HepG2 (cell line): ENCODE data around the gene ZNF653. TPM values are rescaled to one million over a fixed set of nuclear protein-coding genes. Genes with fewer than 3 reads are reported as not detected.

Experiments used
- ADNP ChIP-seq: sonication (generic); formaldehyde crosslinking; IDR thresholded peaks from 2 replicates; pipeline ENCODE4 v1.4.0; 2020; ENCODE audit warnings: missing genetic modification reagents
- DZIP1 ChIP-seq: sonication (generic); formaldehyde crosslinking; IDR thresholded peaks from 2 replicates; pipeline ENCODE4 v1.5.0; 2020; ENCODE audit warnings: mild to moderate bottlenecking, missing genetic modification reagents
- EEA1 ChIP-seq: sonication (generic); formaldehyde crosslinking; IDR thresholded peaks from 2 replicates; pipeline ENCODE4 v1.5.1; 2020; ENCODE audit warnings: mild to moderate bottlenecking, missing genetic modification reagents, borderline replicate concordance
- ELF4 ChIP-seq: sonication (generic); formaldehyde crosslinking; IDR thresholded peaks from 2 replicates; pipeline ENCODE4 v1.5.0; 2020; ENCODE audit warnings: missing genetic modification reagents, mild to moderate bottlenecking, moderate library complexity, borderline replicate concordance
- FOSL1 ChIP-seq: sonication (generic); formaldehyde crosslinking; IDR thresholded peaks from 2 replicates; pipeline ENCODE4 v1.9.0; 2021; ENCODE audit warnings: missing genetic modification reagents, borderline replicate concordance
- FOXM1 ChIP-seq: sonication (generic); formaldehyde crosslinking; IDR thresholded peaks from 2 replicates; pipeline ENCODE4 v1.5.0; 2020; ENCODE audit warnings: missing genetic modification reagents
- GRHL1 ChIP-seq: sonication (generic); formaldehyde crosslinking; conservative IDR thresholded peaks from 2 replicates; pipeline ENCODE4 v1.8.0; 2022; ENCODE audit warnings: missing genetic modification reagents
- NAIF1 ChIP-seq: sonication (generic); formaldehyde crosslinking; IDR thresholded peaks from 2 replicates; pipeline ENCODE4 v1.5.0; 2020; ENCODE audit warnings: mild to moderate bottlenecking, missing genetic modification reagents, borderline replicate concordance
- POLR2A ChIP-seq, 2 experiments: IDR thresholded peaks; 2 replicates each; pipeline ENCODE4 v1.6.1; 2011; ENCODE audit warnings: low read depth in 2 of 2, low read length in 2 of 2, mild to moderate bottlenecking in 1 of 2, moderate library complexity in 1 of 2; ENCODE audit not compliant: insufficient read depth in 1 of 2
- SIX4 ChIP-seq: sonication (generic); formaldehyde crosslinking; IDR thresholded peaks from 2 replicates; pipeline ENCODE4 v1.4.0; 2020; ENCODE audit warnings: missing genetic modification reagents
- SMARCE1 ChIP-seq: fragments of 450-650 bp; IDR thresholded peaks from 2 replicates; pipeline ENCODE4 v1.6.1; 2017; ENCODE audit warnings: borderline replicate concordance
- ZFP82 ChIP-seq: sonication (generic); formaldehyde crosslinking; IDR thresholded peaks from 2 replicates; pipeline ENCODE4 v1.5.1; 2020; ENCODE audit warnings: mild to moderate bottlenecking, missing genetic modification reagents, borderline replicate concordance
- ZNF260 ChIP-seq: sonication (generic); formaldehyde crosslinking; IDR thresholded peaks from 2 replicates; pipeline ENCODE4 v1.4.0; 2020; ENCODE audit warnings: missing genetic modification reagents, low read depth, mild to moderate bottlenecking, borderline replicate concordance
- ZNF570 ChIP-seq: sonication (generic); formaldehyde crosslinking; IDR thresholded peaks from 2 replicates; pipeline ENCODE4 v1.4.0; 2020; ENCODE audit warnings: mild to moderate bottlenecking, missing genetic modification reagents, borderline replicate concordance
- ZNF749 ChIP-seq: sonication (generic); formaldehyde crosslinking; IDR thresholded peaks from 2 replicates; pipeline ENCODE4 v1.8.0; 2022; ENCODE audit warnings: mild to moderate bottlenecking, missing genetic modification reagents, moderate library complexity, borderline replicate concordance
- ZNF839 ChIP-seq: sonication (generic); formaldehyde crosslinking; IDR thresholded peaks from 2 replicates; pipeline ENCODE4 v1.4.0; 2020; ENCODE audit warnings: missing genetic modification reagents, mild to moderate bottlenecking, borderline replicate concordance
- polyA plus RNA-seq, 8 experiments: library from polyadenylated mRNA; depleted of rRNA in 3 of 8; stranded (reverse) in 7 of 8; unstranded in 1 of 8; fragments of >200 nt; fragmentation: Illumina TruSeq in 4 of 8; extraction: Trizol in 4 of 8; gene quantifications; 2 replicates each; pipeline versions ENCODE4 v1.2.1 to v1.2.3, GENCODE V29; 2011 to 2016; ENCODE audit warnings: low read depth in 4 of 8, missing spikeins in 1 of 8, mixed read lengths in 1 of 8; ENCODE audit not compliant: insufficient read depth in 1 of 8
- total RNA-seq, 5 experiments: library from RNA; depleted of rRNA; stranded (reverse); fragments of >200 nt; fragmentation: Illumina TruSeq; extraction: Trizol; gene quantifications; 2 replicates each; pipeline ENCODE4 v1.2.3, GENCODE V29; 2016; ENCODE audit warnings: low read depth in 1 of 5
- TF ChIP-seq, protein P1 (sequence below): IDR thresholded peaks from 2 replicates; pipeline ENCODE4 v1.6.1; 2018; ENCODE audit warnings: missing genetic modification reagents
- TF ChIP-seq, protein P2 (sequence below): sonication (generic); formaldehyde crosslinking; IDR thresholded peaks from 2 replicates; pipeline ENCODE4 v1.4.0; 2020; ENCODE audit warnings: mild to moderate bottlenecking, missing genetic modification reagents
- TF ChIP-seq, protein P3 (sequence below): sonication (generic); formaldehyde crosslinking; IDR thresholded peaks from 2 replicates; pipeline ENCODE4 v1.4.0; 2020; ENCODE audit warnings: missing genetic modification reagents

ZNF653 gene
- total and polyA plus RNA-seq, 2 of the 13 experiments (the other 11 are each of a cell fraction or from before 2014, with no cell fraction given) = 4.7 to 7.1 TPM

DNA sequence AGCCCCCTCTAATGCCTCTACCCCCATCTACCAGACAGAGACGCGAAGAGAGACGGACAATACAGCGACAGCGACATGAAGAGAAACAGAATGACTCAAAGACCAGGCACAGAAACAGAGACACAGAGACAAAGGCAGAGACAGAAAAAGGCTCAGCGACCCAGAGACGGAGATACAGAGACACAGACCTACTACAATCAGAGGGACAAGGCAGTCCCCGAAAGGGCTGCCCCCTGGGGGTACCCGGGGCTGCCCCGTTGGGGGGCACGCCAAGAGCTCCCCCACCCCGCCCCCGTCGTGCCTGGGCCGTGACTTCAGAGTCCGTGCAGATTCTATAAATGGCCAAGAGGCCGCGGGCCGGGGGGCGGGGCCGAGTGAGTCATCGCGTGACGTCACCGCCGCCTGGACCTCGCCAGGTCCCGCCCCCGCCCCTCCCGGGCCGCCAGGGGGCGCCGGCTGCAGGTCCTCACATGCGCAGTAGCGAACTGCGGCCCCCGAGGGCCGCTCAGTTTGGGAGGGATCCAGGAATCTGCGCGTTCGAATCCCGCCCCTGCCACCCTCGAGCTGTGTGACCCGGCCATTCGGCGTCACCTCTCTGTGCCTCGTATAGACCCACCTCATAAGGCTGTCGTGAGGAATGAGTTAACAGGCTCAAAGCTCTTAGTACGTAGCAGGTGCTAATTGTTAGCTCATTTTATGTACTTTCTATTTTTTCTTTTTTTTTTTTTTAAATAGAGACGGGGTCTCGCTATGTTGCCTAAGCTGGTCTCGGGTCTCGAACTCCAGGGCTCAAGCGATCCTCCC, 30.4 kb upstream of the ZNF653 start (continued):
- TF ChIP-seq GRHL1 (CRISPR knock-in tag) (no peak), FOXM1 (CRISPR knock-in tag) (no peak), ZNF839 (no peak), ZNF570 (CRISPR knock-in tag) (no peak), DZIP1 (CRISPR knock-in tag) (no peak), ZFP82 (CRISPR knock-in tag) (0 out of 2 replicates have a peak, but pooled peaks have one; percentile 57), FOSL1 (peak; percentile 76; the same call in 1 of the 2 replicates), NAIF1 (no peak), SMARCE1 (no peak), POLR2A (IDR thresholded peaks at IDR 0.05; ENCODE audit: insufficient read depth in 1 of 2, low read depth in 2 of 2, low read length in 2 of 2) (no peak), ZNF260 (CRISPR knock-in tag) (no peak), ELF4 (CRISPR knock-in tag) (no peak), ADNP (peak; percentile 93), EEA1 (CRISPR knock-in tag) (no peak), ZNF749 (CRISPR knock-in tag) (no peak), SIX4 (CRISPR knock-in tag) (no peak)
- TF ChIP-seq, protein P1, sequence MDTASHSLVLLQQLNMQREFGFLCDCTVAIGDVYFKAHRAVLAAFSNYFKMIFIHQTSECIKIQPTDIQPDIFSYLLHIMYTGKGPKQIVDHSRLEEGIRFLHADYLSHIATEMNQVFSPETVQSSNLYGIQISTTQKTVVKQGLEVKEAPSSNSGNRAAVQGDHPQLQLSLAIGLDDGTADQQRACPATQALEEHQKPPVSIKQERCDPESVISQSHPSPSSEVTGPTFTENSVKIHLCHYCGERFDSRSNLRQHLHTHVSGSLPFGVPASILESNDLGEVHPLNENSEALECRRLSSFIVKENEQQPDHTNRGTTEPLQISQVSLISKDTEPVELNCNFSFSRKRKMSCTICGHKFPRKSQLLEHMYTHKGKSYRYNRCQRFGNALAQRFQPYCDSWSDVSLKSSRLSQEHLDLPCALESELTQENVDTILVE (CRISPR knock-in tag) = no peak
- TF ChIP-seq, protein P2, sequence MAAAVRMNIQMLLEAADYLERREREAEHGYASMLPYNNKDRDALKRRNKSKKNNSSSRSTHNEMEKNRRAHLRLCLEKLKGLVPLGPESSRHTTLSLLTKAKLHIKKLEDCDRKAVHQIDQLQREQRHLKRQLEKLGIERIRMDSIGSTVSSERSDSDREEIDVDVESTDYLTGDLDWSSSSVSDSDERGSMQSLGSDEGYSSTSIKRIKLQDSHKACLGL (CRISPR knock-in tag) = no peak
- TF ChIP-seq, protein P3, sequence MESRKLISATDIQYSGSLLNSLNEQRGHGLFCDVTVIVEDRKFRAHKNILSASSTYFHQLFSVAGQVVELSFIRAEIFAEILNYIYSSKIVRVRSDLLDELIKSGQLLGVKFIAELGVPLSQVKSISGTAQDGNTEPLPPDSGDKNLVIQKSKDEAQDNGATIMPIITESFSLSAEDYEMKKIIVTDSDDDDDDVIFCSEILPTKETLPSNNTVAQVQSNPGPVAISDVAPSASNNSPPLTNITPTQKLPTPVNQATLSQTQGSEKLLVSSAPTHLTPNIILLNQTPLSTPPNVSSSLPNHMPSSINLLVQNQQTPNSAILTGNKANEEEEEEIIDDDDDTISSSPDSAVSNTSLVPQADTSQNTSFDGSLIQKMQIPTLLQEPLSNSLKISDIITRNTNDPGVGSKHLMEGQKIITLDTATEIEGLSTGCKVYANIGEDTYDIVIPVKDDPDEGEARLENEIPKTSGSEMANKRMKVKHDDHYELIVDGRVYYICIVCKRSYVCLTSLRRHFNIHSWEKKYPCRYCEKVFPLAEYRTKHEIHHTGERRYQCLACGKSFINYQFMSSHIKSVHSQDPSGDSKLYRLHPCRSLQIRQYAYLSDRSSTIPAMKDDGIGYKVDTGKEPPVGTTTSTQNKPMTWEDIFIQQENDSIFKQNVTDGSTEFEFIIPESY (CRISPR knock-in tag) = no peak
